Mammary epithelial cell (primary cell): Measurements from ENCODE around the gene ITGAV.

ENCODE experiments used
- EZH2 ChIP-seq: IDR thresholded peaks from 2 replicates; pipeline ENCODE4 v1.6.1; 2012; ENCODE audit warnings: low read length, inconsistent platforms, borderline replicate concordance
- TF ChIP-seq, protein P1 (sequence below), 2 donors: IDR thresholded peaks in 1 of 2; conservative IDR thresholded peaks in 1 of 2; 2 replicates each; pipeline ENCODE4 v1.5.1; 2011 to 2012; ENCODE audit warnings: inconsistent platforms in 2 of 2, low read length in 2 of 2, mild to moderate bottlenecking in 2 of 2, control low read depth in 1 of 2, low read depth in 1 of 2; ENCODE audit not compliant: insufficient read depth in 1 of 2; ENCODE audit errors: extremely low read depth in 1 of 2

DNA sequence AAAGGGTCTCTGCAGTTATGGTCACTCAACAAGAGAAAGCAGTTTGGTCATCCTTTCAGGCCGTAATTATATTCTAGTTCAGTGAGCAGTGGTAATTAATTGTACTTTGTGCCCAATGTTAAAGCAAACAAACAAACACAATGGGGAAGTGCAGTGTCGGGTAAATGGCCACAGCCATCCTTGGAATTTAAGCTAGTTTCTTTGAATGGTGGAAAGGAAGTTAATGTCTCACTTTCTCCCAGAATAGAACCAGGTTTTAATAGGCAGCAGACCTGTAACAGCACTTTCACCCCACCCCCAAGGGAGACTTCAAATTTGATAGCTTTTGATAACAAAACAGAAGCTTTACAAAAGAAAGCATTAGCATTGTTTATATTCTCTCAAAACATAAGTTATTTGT, 20.0 kb upstream of the ITGAV start:
- TF ChIP-seq, protein P1, sequence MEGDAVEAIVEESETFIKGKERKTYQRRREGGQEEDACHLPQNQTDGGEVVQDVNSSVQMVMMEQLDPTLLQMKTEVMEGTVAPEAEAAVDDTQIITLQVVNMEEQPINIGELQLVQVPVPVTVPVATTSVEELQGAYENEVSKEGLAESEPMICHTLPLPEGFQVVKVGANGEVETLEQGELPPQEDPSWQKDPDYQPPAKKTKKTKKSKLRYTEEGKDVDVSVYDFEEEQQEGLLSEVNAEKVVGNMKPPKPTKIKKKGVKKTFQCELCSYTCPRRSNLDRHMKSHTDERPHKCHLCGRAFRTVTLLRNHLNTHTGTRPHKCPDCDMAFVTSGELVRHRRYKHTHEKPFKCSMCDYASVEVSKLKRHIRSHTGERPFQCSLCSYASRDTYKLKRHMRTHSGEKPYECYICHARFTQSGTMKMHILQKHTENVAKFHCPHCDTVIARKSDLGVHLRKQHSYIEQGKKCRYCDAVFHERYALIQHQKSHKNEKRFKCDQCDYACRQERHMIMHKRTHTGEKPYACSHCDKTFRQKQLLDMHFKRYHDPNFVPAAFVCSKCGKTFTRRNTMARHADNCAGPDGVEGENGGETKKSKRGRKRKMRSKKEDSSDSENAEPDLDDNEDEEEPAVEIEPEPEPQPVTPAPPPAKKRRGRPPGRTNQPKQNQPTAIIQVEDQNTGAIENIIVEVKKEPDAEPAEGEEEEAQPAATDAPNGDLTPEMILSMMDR (conservative IDR thresholded peaks at IDR 0.05 in 1 of 2, IDR thresholded peaks at IDR 0.05 in 1 of 2; ENCODE audit: extremely low read depth in 1 of 2, insufficient read depth in 1 of 2, low read depth in 1 of 2, low read length in 2 of 2) = no peak
- no peak for TF ChIP-seq EZH2
